Myocyte (in vitro differentiated cells): ENCODE results near the gene CTSF. TPM values are rescaled to one million over a fixed set of nuclear protein-coding genes. Genes with fewer than 3 reads are reported as not detected.

ENCODE experiments used
- DNase-seq: peaks from one replicate; pipeline ENCODE4 v3.0.0-alpha.2; 2012; ENCODE audit warnings: low read depth
- total RNA-seq: library from RNA; depleted of rRNA; stranded (reverse); fragments of >200 nt; gene quantifications from 2 replicates; pipeline ENCODE4 v1.2.3, GENCODE V29; 2014

CTSF gene
- total RNA-seq, 1 donor from 2014 or later, result 52.8 TPM

GRCh38 chr11:66539870-66540213, 28.6 kb downstream of the CTSF start:
- DNase-seq, result no peak

GRCh38 chr11:66539170-66539869, 29.1 kb downstream of the CTSF start:
- no peak for DNase-seq

GRCh38 chr11:66532784-66533183, 35.6 kb downstream of the CTSF start:
- DNase-seq, result no peak

GRCh38 chr11:66531841-66532240, 36.6 kb downstream of the CTSF start:
- DNase-seq, result no peak

GRCh38 chr11:66530927-66531709, 37.3 kb downstream of the CTSF start:
- no peak for DNase-seq

- no peak for DNase-seq
Measured at GRCh38 chr11:66529655-66530054, 38.8 kb downstream of the CTSF start.

- DNase-seq, result no peak
Measured at GRCh38 chr11:66529069-66529468, 39.3 kb downstream of the CTSF start.

- no peak for DNase-seq
Measured at GRCh38 chr11:66524304-66525040, 43.9 kb downstream of the CTSF start.

- DNase-seq, result no peak
Measured at GRCh38 chr11:66523611-66524010, 44.8 kb downstream of the CTSF start.

Other genes starting within 250 kb of the CTSF start
- gene RIN1, start 232.2 kb downstream of the CTSF start, total RNA-seq, result 32.3 and 43.9 TPM in 2 replicates
- gene BRMS1, start 223.5 kb downstream of the CTSF start, total RNA-seq, result 45.9 and 56.1 TPM in 2 replicates
- 60.3 and 69.3 TPM in 2 replicates for gene B4GAT1, start 221.0 kb downstream of the CTSF start, total RNA-seq
- gene SLC29A2, start 196.8 kb downstream of the CTSF start, total RNA-seq, result 4.5 and 8.5 TPM in 2 replicates
- gene NPAS4, start 147.6 kb downstream of the CTSF start, total RNA-seq, result not detected in 2 replicates
- 23.1 and 27.9 TPM in 2 replicates for gene MRPL11, start 129.8 kb downstream of the CTSF start, total RNA-seq
- gene PELI3, start 101.7 kb downstream of the CTSF start, total RNA-seq, result 5.5 and 9.3 TPM in 2 replicates
- gene DPP3, start 88.2 kb downstream of the CTSF start, total RNA-seq, result 52.7 TPM in 2 replicates
- gene BBS1, start 58.0 kb downstream of the CTSF start, total RNA-seq, result 29.5 and 39.6 TPM in 2 replicates
- 15.7 and 20.9 TPM in 2 replicates for gene ZDHHC24, start 22.6 kb downstream of the CTSF start, total RNA-seq
- 0.75 and 1.5 TPM in 2 replicates for gene ACTN3, start 21.7 kb downstream of the CTSF start, total RNA-seq
- 0.26 and 0.45 TPM in 2 replicates for gene CCDC87, start 24.5 kb upstream of the CTSF start, total RNA-seq
- gene CCS, start 24.6 kb upstream of the CTSF start, total RNA-seq, result 25.8 and 26.1 TPM in 2 replicates
- gene RBM14, start 48.0 kb upstream of the CTSF start, total RNA-seq, result 28.6 and 35.8 TPM in 2 replicates
- 83.4 and 99.4 TPM in 2 replicates for gene RBM4, start 70.1 kb upstream of the CTSF start, total RNA-seq
- 21.2 and 22.5 TPM in 2 replicates for gene RBM4B, start 109.3 kb upstream of the CTSF start, total RNA-seq
- gene SPTBN2, start 160.6 kb upstream of the CTSF start, total RNA-seq, result 0.78 and 1.1 TPM in 2 replicates